ENCODE results near the gene MROH8. TPM values are rescaled to one million over a fixed set of nuclear protein-coding genes. Genes with fewer than 3 reads are reported as not detected.
"Not testable (repeated sequence)": the region's sequence is repeated elsewhere in the genome, so short reads cannot be mapped to it uniquely, and the experiment has no call there.

Gene MROH8
- polyA plus RNA-seq, 1 of the 3 experiments (the other 2 are of a cell fraction), result 3.5 TPM

DNA sequence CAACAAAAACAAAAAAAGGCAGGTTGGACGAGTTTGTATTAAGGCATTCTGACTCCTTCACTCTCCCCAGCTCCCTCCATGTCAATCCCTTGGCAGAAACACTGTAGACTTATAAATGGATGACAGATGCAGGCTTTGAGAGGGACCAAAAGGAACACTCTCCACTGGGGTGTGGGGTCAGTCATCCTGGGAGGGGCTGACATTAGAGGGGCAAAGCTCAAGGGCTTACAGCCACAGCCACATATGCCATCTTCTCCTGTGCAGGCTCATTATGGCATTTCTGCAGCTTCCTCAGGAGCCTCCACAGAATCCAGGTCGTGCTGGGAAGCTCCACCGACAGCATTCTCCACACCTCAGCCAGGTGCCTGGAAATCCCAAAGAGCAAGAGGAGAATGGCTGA lies 50.5 kb downstream of the MROH8 start:
- H3K9me3 ChIP-seq, result no peaks in the 10 kb centered on the region
- H2AFZ ChIP-seq (ENCODE audit: low read depth), result no peak overlapping the region
- no peaks in the 10 kb centered on the region for H3K27me3 ChIP-seq (ENCODE audit: insufficient read depth)
- no peaks in the 10 kb centered on the region for H4K20me1 ChIP-seq (ENCODE audit: insufficient read depth)
- no peak overlapping the region for H3K4me2 ChIP-seq
- no peaks in the 10 kb centered on the region for H3F3A ChIP-seq (replicated peaks; ENCODE audit: insufficient read depth)
- no peak overlapping the region for H3K9ac ChIP-seq
- no peak overlapping the region for H3K4me3 ChIP-seq (ENCODE audit: low read depth in 2 of 2, low read length in 1 of 2)
- H3K9me2 ChIP-seq, result no peaks in the 10 kb centered on the region
- CTCF ChIA-PET, result no interaction called here
- POLR2A ChIA-PET, result no interaction called here
- no peak for DNase-seq
- H3K79me2 ChIP-seq (ENCODE audit: insufficient read depth), result no peaks in the 10 kb centered on the region
- 70% methylated on average over 3 of the region's 3 CpGs for WGBS (ENCODE audit: low lambda C conversion rate)
- H3K36me3 ChIP-seq (replicated peaks in 1 of 2; ENCODE audit: control insufficient read depth in 1 of 2, insufficient read depth in 2 of 2, low read length in 1 of 2), result no peaks in the 10 kb centered on the region
- H3K4me1 ChIP-seq (ENCODE audit: control insufficient read depth in 1 of 2, insufficient read depth in 2 of 2, low read depth in 1 of 2, low read length in 1 of 2), result no peaks in the 10 kb centered on the region
- no peak overlapping the region for H3K27ac ChIP-seq (ENCODE audit: low read depth in 2 of 2, low read length in 1 of 2)
- TF ChIP-seq TAF1 (IDR thresholded peaks at IDR 0.05; ENCODE audit: borderline replicate concordance, low read depth, low read length) (no peak), JUND (IDR thresholded peaks at IDR 0.05) (no peak), GATA2 (CRISPR knock-in tag; IDR thresholded peaks at IDR 0.05) (no peak), YY1 (IDR thresholded peaks at IDR 0.05; ENCODE audit: low read depth) (no peak), FOXJ3 (CRISPR knock-in tag; IDR thresholded peaks at IDR 0.05) (no peak), NFIC (IDR thresholded peaks at IDR 0.05; ENCODE audit: borderline replicate concordance) (no peak), SMC3 (IDR thresholded peaks at IDR 0.05; ENCODE audit: low read depth, low read length) (no peak), EP300 (IDR thresholded peaks at IDR 0.05; ENCODE audit: borderline replicate concordance in 1 of 2, low read depth in 1 of 2, low read length in 1 of 2) (no peak), GABPA (IDR thresholded peaks at IDR 0.05; ENCODE audit: low read depth) (no peak), TCF12 (IDR thresholded peaks at IDR 0.05) (no peak), SIN3A (IDR thresholded peaks at IDR 0.05; ENCODE audit: borderline replicate concordance, low read depth, low read length) (no peak), FOXM1 (IDR thresholded peaks at IDR 0.05; ENCODE audit: low read depth) (no peak)
- TF ChIP-seq, protein P1, sequence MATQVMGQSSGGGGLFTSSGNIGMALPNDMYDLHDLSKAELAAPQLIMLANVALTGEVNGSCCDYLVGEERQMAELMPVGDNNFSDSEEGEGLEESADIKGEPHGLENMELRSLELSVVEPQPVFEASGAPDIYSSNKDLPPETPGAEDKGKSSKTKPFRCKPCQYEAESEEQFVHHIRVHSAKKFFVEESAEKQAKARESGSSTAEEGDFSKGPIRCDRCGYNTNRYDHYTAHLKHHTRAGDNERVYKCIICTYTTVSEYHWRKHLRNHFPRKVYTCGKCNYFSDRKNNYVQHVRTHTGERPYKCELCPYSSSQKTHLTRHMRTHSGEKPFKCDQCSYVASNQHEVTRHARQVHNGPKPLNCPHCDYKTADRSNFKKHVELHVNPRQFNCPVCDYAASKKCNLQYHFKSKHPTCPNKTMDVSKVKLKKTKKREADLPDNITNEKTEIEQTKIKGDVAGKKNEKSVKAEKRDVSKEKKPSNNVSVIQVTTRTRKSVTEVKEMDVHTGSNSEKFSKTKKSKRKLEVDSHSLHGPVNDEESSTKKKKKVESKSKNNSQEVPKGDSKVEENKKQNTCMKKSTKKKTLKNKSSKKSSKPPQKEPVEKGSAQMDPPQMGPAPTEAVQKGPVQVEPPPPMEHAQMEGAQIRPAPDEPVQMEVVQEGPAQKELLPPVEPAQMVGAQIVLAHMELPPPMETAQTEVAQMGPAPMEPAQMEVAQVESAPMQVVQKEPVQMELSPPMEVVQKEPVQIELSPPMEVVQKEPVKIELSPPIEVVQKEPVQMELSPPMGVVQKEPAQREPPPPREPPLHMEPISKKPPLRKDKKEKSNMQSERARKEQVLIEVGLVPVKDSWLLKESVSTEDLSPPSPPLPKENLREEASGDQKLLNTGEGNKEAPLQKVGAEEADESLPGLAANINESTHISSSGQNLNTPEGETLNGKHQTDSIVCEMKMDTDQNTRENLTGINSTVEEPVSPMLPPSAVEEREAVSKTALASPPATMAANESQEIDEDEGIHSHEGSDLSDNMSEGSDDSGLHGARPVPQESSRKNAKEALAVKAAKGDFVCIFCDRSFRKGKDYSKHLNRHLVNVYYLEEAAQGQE (IDR thresholded peaks at IDR 0.05; ENCODE audit: low read depth, low read length), result no peak
- TF ChIP-seq, protein P2, sequence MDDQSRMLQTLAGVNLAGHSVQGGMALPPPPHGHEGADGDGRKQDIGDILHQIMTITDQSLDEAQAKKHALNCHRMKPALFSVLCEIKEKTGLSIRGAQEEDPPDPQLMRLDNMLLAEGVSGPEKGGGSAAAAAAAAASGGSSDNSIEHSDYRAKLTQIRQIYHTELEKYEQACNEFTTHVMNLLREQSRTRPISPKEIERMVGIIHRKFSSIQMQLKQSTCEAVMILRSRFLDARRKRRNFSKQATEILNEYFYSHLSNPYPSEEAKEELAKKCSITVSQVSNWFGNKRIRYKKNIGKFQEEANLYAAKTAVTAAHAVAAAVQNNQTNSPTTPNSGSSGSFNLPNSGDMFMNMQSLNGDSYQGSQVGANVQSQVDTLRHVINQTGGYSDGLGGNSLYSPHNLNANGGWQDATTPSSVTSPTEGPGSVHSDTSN (IDR thresholded peaks at IDR 0.05), result no peak
- TF ChIP-seq, protein P3, sequence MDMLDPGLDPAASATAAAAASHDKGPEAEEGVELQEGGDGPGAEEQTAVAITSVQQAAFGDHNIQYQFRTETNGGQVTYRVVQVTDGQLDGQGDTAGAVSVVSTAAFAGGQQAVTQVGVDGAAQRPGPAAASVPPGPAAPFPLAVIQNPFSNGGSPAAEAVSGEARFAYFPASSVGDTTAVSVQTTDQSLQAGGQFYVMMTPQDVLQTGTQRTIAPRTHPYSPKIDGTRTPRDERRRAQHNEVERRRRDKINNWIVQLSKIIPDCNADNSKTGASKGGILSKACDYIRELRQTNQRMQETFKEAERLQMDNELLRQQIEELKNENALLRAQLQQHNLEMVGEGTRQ (IDR thresholded peaks at IDR 0.05; ENCODE audit: borderline replicate concordance, low read depth, low read length), result no peak
- TF ChIP-seq, protein P4, sequence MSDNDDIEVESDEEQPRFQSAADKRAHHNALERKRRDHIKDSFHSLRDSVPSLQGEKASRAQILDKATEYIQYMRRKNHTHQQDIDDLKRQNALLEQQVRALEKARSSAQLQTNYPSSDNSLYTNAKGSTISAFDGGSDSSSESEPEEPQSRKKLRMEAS (IDR thresholded peaks at IDR 0.05; ENCODE audit: low read depth), result no peak
- TF ChIP-seq, protein P5, sequence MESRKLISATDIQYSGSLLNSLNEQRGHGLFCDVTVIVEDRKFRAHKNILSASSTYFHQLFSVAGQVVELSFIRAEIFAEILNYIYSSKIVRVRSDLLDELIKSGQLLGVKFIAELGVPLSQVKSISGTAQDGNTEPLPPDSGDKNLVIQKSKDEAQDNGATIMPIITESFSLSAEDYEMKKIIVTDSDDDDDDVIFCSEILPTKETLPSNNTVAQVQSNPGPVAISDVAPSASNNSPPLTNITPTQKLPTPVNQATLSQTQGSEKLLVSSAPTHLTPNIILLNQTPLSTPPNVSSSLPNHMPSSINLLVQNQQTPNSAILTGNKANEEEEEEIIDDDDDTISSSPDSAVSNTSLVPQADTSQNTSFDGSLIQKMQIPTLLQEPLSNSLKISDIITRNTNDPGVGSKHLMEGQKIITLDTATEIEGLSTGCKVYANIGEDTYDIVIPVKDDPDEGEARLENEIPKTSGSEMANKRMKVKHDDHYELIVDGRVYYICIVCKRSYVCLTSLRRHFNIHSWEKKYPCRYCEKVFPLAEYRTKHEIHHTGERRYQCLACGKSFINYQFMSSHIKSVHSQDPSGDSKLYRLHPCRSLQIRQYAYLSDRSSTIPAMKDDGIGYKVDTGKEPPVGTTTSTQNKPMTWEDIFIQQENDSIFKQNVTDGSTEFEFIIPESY (IDR thresholded peaks at IDR 0.05; ENCODE audit: borderline replicate concordance, low read depth), result no peak
- TF ChIP-seq, protein P6, sequence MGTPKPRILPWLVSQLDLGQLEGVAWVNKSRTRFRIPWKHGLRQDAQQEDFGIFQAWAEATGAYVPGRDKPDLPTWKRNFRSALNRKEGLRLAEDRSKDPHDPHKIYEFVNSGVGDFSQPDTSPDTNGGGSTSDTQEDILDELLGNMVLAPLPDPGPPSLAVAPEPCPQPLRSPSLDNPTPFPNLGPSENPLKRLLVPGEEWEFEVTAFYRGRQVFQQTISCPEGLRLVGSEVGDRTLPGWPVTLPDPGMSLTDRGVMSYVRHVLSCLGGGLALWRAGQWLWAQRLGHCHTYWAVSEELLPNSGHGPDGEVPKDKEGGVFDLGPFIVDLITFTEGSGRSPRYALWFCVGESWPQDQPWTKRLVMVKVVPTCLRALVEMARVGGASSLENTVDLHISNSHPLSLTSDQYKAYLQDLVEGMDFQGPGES (IDR thresholded peaks at IDR 0.05; ENCODE audit: low read depth, low read length), result no peak

DNA sequence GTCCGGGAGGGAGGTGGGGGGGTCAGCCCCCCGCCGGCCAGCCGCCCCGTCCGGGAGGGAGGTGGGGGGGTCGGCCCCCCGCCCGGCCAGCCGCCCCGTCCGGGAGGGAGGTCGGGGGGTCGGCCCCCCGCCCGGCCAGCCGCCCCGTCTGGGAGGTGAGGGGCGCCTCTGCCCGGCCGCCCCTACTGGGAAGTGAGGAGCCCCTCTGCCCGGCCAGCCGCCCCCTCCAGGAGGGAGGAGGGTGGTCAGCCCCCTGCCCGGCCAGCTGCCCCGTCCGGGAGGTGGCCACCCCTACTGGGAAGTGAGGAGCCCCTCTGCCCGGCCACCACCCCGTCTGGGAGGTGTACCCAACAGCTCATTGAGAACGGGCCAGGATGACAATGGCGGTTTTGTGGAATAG lies 53.1 kb downstream of the MROH8 start:
- H3F3A ChIP-seq (replicated peaks; ENCODE audit: insufficient read depth); H3K4me2 ChIP-seq; H3K4me1 ChIP-seq (ENCODE audit: control insufficient read depth in 1 of 2, insufficient read depth in 2 of 2, low read depth in 1 of 2, low read length in 1 of 2); H4K20me1 ChIP-seq (ENCODE audit: insufficient read depth); CTCF ChIA-PET; H3K9ac ChIP-seq; DNase-seq; H3K36me3 ChIP-seq (replicated peaks in 1 of 2; ENCODE audit: control insufficient read depth in 1 of 2, insufficient read depth in 2 of 2, low read length in 1 of 2); H3K27ac ChIP-seq (ENCODE audit: low read depth in 2 of 2, low read length in 1 of 2); H2AFZ ChIP-seq (ENCODE audit: low read depth); H3K9me2 ChIP-seq; H3K4me3 ChIP-seq (ENCODE audit: low read depth in 2 of 2, low read length in 1 of 2); H3K9me3 ChIP-seq; POLR2A ChIA-PET; H3K79me2 ChIP-seq (ENCODE audit: insufficient read depth); H3K27me3 ChIP-seq (ENCODE audit: insufficient read depth): not testable (repeated sequence)
- 80% methylated on average over 2 of the region's 30 CpGs for WGBS (ENCODE audit: low lambda C conversion rate)
